C4-2B (cell line): ENCODE measurements around the gene LCP1.

Experiments used
- ZFX ChIP-seq: fragments of 450-650 bp; IDR thresholded peaks from 2 replicates; pipeline ENCODE4 v1.6.1; 2017
- TF ChIP-seq, protein P1 (sequence below): fragments of 450-650 bp; conservative IDR thresholded peaks from 2 replicates; pipeline ENCODE4 v1.5.1; 2017; ENCODE audit warnings: mild to moderate bottlenecking

DNA sequence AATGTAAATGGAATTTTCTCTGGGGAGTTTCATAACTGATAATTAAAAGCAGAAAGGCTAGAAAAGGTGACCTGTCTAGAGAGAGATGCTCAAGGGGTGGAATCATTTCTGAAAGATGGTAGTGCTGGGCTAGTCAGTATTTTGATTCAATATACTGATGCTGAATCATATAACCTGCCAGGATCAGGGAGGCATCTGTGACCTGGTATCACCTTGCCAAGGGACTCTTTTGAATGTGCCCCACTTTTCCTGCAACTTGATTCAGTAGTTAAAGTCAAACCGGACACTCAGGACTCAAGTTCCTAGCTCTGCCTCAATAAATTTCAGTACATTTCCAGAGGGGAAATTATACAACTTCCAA, 15.8 kb downstream of the LCP1 start:
- TF ChIP-seq, protein P1, sequence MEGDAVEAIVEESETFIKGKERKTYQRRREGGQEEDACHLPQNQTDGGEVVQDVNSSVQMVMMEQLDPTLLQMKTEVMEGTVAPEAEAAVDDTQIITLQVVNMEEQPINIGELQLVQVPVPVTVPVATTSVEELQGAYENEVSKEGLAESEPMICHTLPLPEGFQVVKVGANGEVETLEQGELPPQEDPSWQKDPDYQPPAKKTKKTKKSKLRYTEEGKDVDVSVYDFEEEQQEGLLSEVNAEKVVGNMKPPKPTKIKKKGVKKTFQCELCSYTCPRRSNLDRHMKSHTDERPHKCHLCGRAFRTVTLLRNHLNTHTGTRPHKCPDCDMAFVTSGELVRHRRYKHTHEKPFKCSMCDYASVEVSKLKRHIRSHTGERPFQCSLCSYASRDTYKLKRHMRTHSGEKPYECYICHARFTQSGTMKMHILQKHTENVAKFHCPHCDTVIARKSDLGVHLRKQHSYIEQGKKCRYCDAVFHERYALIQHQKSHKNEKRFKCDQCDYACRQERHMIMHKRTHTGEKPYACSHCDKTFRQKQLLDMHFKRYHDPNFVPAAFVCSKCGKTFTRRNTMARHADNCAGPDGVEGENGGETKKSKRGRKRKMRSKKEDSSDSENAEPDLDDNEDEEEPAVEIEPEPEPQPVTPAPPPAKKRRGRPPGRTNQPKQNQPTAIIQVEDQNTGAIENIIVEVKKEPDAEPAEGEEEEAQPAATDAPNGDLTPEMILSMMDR = no peak
- TF ChIP-seq ZFX = no peak
